HS-27A (cell line): ENCODE measurements around the gene OR2C3.
"Not testable (repeated sequence)": the region's sequence is repeated elsewhere in the genome, so short reads cannot be mapped to it uniquely, and the experiment has no call there.

ENCODE experiments used
- DNase-seq: peaks from one replicate; pipeline ENCODE4 v3.0.0-alpha.2; 2012; ENCODE audit warnings: low read depth, missing footprints

OR2C3 gene

DNA sequence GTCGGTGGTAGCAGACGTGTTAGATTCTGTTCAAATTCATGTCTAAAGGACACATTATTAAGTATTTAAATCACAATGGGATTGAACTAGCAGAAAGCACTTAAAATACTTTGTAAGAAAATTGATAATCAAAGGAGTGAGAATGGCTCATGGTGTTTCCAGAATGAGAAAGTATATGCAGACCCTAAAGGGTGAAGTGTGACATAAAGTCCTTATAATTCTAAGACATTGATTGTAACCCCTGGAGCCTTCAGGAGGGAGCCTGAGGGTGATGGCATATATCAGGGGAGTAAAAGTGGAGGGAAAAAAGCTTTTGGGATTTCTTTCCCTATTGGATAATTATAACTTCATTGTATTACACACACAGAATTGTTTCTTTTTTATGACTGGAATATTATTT, at the start of gene OR2C3:
Gene OR2C3 (minus strand): TSS at position 101 of the 400 bp plus-strand sequence. CDS start 3,929 bp downstream, outside the sequence.
- no peak for DNase-seq

- DNase-seq = no peak
Measured at GRCh38 chr1:247578946-247579460, 42.8 kb upstream of the OR2C3 start.

DNA sequence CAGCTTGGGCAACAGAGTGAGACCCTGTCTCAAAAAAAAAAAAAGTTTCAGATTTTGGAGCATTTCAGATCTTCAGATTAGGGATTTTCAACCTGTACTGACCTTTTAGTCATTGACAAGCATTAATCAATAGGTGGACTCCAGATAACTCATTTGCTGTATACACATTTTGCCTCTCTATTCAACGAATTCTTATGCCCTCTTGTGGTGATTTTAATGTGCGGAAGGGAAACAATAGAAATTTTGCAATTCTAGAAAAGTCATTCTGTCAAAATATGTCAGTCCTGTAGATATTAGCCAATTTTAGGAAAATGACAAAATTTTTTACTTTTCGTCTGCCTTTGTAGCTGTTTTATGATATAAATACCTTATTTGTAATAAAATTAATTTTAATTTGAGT, 40.3 kb upstream of the OR2C3 start:
- no peak for DNase-seq

DNA sequence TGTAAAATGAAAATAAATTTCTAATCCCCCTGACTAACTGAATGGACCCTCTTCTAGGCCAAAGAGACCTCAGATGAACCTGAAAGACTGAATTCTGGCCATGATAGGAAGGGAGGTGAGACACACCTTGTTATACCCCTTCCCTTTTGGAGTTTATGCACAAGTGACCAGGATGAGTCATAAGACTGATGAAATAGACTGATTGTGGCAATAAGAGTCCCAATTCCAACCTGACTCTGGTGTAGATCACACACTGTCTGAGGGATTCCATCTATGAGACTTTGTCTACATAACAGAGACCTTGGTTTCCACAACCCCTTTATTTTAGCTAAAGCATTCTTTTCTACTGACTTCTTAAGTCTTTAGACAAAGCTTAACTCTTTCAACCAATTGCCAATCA, 38.4 kb upstream of the OR2C3 start:
- DNase-seq = no peak

GRCh38 chr1:247574236-247574635, 38.0 kb upstream of the OR2C3 start:
- no peak for DNase-seq

DNA sequence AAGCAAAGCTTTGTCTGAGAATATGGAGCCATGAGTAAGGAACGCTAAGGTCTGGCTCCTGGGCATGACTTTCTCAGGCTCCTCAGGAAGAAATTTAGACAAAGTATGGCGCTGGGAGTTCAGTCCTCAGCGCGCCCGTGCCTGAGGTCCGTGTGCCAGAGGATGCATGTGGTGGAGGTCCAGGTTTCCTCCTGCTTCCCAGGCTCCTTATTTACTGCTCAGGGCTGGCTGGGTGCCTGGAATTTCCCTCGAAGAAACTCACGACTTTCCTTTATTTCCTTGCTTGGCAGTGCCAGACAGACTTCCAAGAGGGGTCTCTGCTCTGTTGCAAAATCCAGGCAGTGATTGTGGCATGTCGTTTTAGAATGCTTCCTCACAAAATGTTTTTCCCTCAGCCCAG, 26.0 kb upstream of the OR2C3 start:
- no peak for DNase-seq

- DNase-seq = no peak
Measured at GRCh38 chr1:247561711-247562110, 25.5 kb upstream of the OR2C3 start.

- no peak for DNase-seq
Measured at GRCh38 chr1:247557926-247558674, 21.9 kb upstream of the OR2C3 start.

DNA sequence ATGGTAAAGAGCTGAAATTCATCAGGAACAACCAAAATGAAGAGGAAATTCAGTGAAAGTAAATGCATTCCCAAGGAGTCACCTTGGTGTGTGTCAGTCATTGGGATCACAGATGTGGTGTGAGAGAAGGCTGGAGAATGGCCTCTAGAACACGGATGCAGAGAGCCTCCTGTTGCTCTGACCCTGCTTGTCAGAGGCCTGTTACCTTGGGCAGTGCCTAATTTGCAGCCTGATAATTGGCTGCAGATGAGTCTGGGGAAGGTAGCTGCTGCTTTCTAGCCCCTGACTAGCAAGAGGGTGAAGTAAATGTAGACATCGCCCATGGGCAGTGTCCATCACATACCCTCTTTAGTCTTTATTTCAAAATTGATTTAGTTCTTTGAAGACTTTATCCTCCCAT, 16.0 kb upstream of the OR2C3 start:
- DNase-seq = no peak

DNA sequence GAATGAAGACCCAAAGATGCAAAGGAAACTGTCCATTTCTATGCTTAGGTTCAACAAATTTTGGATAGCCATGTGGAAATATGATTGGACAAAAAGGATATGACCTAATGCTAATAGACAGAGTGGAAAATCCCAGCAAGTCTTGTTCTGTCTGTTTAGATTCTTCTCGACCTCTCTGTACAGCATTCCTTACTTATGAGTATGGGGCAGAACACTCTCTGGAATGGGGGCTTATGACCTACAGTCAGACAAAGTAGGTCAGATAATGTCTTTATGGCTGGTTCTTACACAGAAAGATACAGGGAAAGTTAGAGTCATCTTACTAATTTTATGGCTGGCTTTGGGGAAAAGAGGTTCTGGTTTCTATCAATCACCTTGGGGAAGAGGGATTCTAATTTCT, 15.5 kb upstream of the OR2C3 start:
- no peak for DNase-seq

- no peak for DNase-seq
Measured at GRCh38 chr1:247548769-247549182, 12.5 kb upstream of the OR2C3 start, which contains the start of gene GCSAML. TSS of gene GCSAML (plus strand) at chr1:247549134. CDS start at chr1:247549192, 58 bp downstream.

GRCh38 chr1:247548092-247548491, 11.9 kb upstream of the OR2C3 start:
- DNase-seq = no peak

DNA sequence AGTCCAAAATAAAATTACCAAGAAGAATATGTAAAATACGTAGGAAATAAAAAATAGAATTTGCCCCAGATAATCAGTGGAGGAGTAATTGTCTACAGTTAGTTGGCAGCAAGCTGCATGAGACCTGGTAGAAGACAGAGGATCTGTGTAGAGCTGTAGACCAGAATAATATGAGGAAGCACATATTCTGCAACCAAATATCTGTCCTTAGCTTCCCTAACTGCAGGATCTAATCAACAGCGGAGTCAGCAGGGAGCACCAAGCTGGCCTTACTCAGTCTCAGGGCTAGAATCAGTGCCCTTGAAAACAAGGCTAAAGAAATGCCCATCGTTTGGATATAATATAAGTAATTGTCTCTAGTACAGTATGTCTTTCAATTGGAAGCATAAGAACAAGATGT, 6.6 kb upstream of the OR2C3 start:
- no peak for DNase-seq

DNA sequence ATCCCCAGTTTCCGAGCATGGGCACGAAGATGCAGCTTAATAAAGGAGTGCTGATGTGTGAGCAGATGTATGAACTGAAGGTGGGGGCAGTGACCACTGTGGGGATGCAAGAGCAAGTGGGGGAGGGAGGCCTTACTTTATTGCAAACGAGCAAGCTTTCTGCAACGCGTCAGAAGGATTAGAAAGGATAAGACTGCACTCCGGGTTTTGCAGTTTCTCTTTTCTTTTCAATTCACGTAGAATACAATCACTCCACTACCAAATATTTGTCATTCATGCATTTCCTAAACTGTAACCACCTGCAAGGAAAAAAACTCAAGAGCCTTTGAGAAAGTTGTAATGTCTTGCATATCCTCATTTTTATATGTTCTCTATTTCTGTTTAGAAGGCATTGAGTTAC, 4.3 kb upstream of the OR2C3 start:
- no peak for DNase-seq

- DNase-seq = no peak
Measured at GRCh38 chr1:247539215-247539614, 3.0 kb upstream of the OR2C3 start.

DNA sequence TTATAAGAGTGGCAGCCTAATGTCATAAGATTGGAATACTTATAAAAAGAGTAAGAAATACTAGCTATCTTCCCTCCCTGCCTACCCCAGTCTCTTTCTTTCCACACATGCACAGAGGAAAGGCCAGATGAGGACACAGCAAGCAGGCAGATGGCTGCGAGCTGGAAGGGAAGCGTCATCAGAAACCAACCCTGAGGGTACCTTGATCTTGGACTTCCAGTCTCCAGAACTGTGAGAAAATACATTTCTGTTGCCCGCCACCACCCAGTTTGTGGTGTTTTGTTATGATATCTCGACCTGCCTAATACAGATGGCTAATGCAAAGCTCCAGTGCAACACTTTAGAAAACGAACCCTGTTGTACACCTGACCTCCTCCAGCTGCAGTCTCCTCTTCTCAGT, 2.3 kb upstream of the OR2C3 start:
- no peak for DNase-seq

DNA sequence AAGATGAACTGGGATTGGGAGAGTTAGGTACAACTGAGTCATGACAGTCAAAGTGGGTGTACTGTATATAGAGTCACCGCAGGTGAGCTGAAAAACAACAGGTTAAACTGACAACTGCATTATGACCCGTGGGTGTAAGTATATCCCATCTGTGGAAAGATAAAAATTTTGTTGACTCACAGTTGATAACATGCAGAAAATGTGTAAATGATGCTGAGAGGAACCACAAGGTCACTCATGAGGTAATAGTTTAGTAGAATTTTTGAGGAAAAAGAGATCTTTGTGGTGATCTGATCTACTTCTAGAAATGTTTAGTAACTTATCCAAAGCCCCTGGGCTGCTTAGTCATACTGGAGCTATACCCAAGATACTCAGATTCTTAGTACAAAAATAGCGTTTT, 838 bp downstream of the OR2C3 start:
- no peak for DNase-seq

DNA sequence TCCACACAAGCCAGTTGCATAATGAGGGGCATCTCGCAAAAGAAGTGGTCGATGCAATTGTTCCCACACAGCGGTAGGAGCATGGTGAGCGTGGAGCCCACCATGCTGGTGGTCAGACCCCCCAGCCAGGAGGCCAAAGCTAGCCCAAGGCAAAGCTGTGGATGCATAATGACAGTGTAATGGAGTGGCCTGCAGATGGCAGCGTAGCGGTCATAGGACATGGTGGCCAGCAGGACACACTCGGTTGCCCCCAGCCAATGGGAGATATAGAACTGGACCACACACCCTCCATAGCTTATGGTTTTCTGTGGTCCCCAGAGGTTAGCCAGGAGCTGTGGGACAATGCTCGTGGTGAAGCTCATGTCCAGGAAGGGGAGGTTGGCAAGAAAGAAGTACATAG, 4.3 kb downstream of the OR2C3 start:
- DNase-seq = no peak

GRCh38 chr1:247530785-247531184, 5.5 kb downstream of the OR2C3 start:
- no peak for DNase-seq

GRCh38 chr1:247529771-247530355, 6.4 kb downstream of the OR2C3 start:
- no peak for DNase-seq

DNA sequence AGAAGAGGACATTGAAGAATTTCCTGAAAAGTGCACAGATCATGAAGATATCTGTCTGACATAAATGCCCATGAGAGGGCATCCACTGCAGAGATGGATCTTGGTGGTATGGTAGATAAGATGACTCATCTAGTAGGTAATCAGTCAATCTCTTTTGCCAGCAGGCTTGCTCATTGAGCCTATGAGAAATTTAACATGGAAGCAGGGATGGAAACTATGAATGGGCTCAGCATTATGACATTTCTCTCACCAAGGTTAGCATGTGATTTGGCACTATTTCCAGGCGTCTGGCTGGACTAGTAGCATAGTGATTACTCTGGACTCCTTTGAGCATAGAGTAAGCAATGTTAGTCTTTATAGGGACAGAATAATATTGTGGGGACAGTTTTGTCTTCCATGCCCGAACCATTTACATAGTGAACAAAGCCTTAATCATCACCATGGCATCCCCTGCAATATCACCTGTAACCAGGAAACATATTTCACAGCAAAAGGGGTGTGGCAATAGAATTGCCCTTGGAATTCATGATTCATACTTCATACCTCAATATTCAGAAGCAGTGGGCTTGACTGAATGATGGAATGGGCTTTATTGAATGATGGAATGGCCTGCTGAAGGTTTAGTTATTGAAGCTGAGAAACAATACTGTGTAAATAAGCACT, 7.3 kb downstream of the OR2C3 start:
- no peak for DNase-seq

DNA sequence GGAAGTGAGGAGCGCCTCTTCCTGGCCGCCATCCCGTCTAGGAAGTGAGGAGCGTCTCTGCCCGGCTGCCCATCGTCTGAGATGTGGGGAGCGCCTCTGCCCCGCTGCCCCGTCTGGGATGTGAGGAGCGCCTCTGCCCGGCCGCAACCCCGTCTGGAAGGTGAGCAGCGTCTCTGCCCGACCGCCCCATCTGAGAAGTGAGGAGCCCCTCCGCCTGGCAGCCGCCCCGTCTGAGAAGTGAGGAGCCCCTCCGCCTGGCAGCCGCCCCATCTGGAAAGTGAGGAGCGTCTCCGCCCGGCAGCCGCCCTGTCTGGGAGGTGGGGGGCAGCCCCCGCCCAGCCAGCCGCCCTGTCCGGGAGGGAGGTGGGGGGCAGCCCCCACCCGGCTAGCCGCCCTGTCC, 14.4 kb downstream of the OR2C3 start:
- not testable (repeated sequence) for DNase-seq

DNA sequence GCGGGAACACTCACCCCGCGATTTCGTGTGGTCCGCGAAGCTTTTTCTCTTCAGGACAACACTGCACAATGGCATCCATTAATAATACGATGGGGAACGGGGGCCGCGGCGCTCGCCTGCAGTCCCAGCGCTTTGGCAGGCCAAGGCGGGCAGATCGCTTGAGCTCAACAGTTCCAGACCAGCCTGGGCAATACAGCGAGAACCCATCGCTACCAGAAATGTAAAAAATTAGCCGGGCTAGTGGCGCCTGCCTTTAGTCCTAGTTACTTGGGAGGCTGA, 17.7 kb downstream of the OR2C3 start:
- DNase-seq = no peak
